Measurements from ENCODE around the gene COL13A1.

- no peak for TF ChIP-seq POLR2A (IDR thresholded peaks at IDR 0.05)
- TF ChIP-seq, protein P1, sequence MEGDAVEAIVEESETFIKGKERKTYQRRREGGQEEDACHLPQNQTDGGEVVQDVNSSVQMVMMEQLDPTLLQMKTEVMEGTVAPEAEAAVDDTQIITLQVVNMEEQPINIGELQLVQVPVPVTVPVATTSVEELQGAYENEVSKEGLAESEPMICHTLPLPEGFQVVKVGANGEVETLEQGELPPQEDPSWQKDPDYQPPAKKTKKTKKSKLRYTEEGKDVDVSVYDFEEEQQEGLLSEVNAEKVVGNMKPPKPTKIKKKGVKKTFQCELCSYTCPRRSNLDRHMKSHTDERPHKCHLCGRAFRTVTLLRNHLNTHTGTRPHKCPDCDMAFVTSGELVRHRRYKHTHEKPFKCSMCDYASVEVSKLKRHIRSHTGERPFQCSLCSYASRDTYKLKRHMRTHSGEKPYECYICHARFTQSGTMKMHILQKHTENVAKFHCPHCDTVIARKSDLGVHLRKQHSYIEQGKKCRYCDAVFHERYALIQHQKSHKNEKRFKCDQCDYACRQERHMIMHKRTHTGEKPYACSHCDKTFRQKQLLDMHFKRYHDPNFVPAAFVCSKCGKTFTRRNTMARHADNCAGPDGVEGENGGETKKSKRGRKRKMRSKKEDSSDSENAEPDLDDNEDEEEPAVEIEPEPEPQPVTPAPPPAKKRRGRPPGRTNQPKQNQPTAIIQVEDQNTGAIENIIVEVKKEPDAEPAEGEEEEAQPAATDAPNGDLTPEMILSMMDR (IDR thresholded peaks at IDR 0.05), result no peak
- TF ChIP-seq POLR2AphosphoS5 (IDR thresholded peaks at IDR 0.05), result no peak
These were observed 146.6 kb downstream of the COL13A1 start for GRCh38 chr10:69948261-69948660.

Data from breast epithelium (tissue), 3 donors.